HG03108 (cell line): Measurements from ENCODE around the gene TMCC2.
"Not testable (repeated sequence)": the region's sequence is repeated elsewhere in the genome, so short reads cannot be mapped to it uniquely, and the experiment has no call there.

Source experiments
- ATAC-seq: cut with Tn5 transposase; IDR thresholded peaks from one replicate; pipeline ENCODE4 v1.9.1; 2021; ENCODE audit warnings: moderate library complexity; ENCODE audit not compliant: unreplicated experiment

TMCC2 gene

GRCh38 chr1:205211839-205212536, 15.8 kb upstream of the TMCC2 start:
- ATAC-seq: no peak

- no peak for ATAC-seq
Observed at GRCh38 chr1:205214756-205215155, 13.0 kb upstream of the TMCC2 start.

- no peak for ATAC-seq
Observed at GRCh38 chr1:205216588-205216987, 11.2 kb upstream of the TMCC2 start.

- ATAC-seq: no peak
Observed at GRCh38 chr1:205217418-205217817, 10.3 kb upstream of the TMCC2 start.

- no peak for ATAC-seq
Observed at GRCh38 chr1:205220421-205220820, 7.3 kb upstream of the TMCC2 start.

GRCh38 chr1:205224736-205225135, 3.0 kb upstream of the TMCC2 start:
- no peak for ATAC-seq

GRCh38 chr1:205225901-205226765, 1.6 kb upstream of the TMCC2 start:
- no peak for ATAC-seq

- no peak for ATAC-seq
Observed at GRCh38 chr1:205226868-205227583, 720 bp upstream of the TMCC2 start.

GRCh38 chr1:205228093-205228521, 361 bp downstream of the TMCC2 start:
- no peak for ATAC-seq

- ATAC-seq: no peak
Observed at GRCh38 chr1:205229399-205229871, 1.7 kb downstream of the TMCC2 start.

- ATAC-seq: no peak
Observed at GRCh38 chr1:205229916-205230700, 2.4 kb downstream of the TMCC2 start.

GRCh38 chr1:205230982-205231381, 3.2 kb downstream of the TMCC2 start:
- no peak for ATAC-seq

GRCh38 chr1:205232127-205232820, 4.5 kb downstream of the TMCC2 start:
- ATAC-seq: no peak

GRCh38 chr1:205232945-205233397, 5.2 kb downstream of the TMCC2 start:
- ATAC-seq: no peak

- ATAC-seq: not testable (repeated sequence)
Observed at GRCh38 chr1:205233986-205234385, 6.2 kb downstream of the TMCC2 start.

- ATAC-seq: no peak
Observed at GRCh38 chr1:205235951-205236350, 8.2 kb downstream of the TMCC2 start.

GRCh38 chr1:205236526-205236925, 8.8 kb downstream of the TMCC2 start:
- no peak for ATAC-seq

- no peak for ATAC-seq
Observed at GRCh38 chr1:205236951-205237475, 9.3 kb downstream of the TMCC2 start.
